ENCODE measurements around the gene CASQ2. TPM values are rescaled to one million over a fixed set of nuclear protein-coding genes. Genes with fewer than 3 reads are reported as not detected.
A peak's percentile ranks its signal among the peaks of the same experiment; 100 is the strongest.

The CASQ2 gene
- total and polyA plus RNA-seq, 2 experiments from 2014 or later = not detected

DNA sequence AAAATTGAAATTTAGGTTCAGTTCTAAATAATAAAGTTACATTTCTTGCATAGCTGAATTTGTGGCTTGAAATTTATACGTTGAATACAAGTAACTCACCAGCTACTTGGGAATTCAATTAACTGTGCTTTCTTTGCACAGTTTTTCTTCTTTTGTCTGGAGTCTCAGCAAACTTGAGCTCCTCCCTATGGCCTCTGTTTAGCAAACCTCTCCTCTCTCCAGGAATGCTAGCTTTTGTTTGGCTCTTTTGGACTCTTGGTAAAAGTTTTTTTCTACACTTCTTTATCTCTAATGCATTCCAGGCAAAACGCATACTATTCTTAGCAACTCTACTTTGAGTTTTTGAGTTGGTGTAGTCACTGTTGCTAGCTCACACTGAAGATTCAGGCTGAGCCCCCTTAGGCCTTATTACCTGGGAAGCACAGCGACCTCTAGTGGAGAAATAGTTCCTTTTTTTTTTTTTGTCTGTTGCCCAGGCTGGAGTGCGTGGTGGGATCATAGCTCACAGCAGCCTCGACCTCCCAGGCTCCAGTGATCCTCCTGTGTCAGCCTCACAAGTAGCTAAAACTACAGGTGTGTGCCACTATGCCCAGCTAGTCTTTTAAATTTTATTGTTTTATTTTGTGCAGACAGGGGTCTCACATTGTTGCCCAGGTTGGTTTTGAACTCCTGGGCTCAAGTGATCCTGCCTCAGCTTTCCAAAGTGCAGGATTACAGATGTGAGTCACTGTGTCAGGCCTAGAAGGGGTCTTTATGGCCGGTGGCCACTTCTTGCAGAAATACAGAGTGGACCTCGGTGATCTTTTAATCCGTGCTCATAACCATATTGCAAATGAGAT is 61.7 kb downstream of the CASQ2 start:
- 53% methylated on average over 8 of the region's 8 CpGs for WGBS (ENCODE audit: low lambda C conversion rate, missing lambda C conversion rate)
- peak; percentile 72 for DNase-seq (ENCODE audit: low spot score)
- peak overlapping the region; percentile 14 for H2AFZ ChIP-seq

DNA sequence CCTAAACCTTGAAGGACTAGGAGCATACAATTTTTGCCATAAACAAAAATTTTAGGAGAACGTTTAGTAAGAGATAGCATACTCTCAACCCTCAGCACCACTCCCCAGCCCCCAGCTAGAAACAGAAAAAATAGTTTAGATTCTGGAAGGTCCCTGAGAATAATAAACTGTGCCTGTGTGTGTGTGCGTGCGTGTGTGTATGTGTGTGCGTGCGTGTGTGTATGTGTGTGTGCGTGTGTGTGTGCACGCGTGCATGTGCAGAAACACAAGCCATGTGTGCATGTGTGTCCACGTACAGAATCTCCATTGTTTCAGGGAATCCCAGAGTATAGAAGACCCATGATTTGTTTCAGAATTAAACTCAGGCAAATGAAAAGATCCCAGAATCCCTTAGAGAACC is 62.6 kb downstream of the CASQ2 start:
- TF ChIP-seq EZH2phosphoT487 (IDR thresholded peaks at IDR 0.05; ENCODE audit: low read depth, severe bottlenecking, unreplicated experiment) (no peak), EZH2 (IDR thresholded peaks at IDR 0.05; ENCODE audit: borderline replicate concordance) (no peak)
- TF ChIP-seq, protein P1, sequence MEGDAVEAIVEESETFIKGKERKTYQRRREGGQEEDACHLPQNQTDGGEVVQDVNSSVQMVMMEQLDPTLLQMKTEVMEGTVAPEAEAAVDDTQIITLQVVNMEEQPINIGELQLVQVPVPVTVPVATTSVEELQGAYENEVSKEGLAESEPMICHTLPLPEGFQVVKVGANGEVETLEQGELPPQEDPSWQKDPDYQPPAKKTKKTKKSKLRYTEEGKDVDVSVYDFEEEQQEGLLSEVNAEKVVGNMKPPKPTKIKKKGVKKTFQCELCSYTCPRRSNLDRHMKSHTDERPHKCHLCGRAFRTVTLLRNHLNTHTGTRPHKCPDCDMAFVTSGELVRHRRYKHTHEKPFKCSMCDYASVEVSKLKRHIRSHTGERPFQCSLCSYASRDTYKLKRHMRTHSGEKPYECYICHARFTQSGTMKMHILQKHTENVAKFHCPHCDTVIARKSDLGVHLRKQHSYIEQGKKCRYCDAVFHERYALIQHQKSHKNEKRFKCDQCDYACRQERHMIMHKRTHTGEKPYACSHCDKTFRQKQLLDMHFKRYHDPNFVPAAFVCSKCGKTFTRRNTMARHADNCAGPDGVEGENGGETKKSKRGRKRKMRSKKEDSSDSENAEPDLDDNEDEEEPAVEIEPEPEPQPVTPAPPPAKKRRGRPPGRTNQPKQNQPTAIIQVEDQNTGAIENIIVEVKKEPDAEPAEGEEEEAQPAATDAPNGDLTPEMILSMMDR (IDR thresholded peaks at IDR 0.05; ENCODE audit: poor library complexity) = no peak
- DNase-seq (ENCODE audit: low spot score) = no peak
- Histone ChIP-seq H3K4me3 (no peak overlapping the region), H3K4me1 (ENCODE audit: insufficient read depth) (peaks cover 14% of the 10 kb centered on the region), H3K4me2 (no peak overlapping the region), H3K27me3 (no peaks in the 10 kb centered on the region), H3K79me2 (no peaks in the 10 kb centered on the region), H4K20me1 (ENCODE audit: insufficient read depth, poor library complexity, severe bottlenecking) (no peaks in the 10 kb centered on the region), H3K36me3 (replicated peaks; ENCODE audit: insufficient read depth, low read depth) (no peaks in the 10 kb centered on the region), H3K9me3 (ENCODE audit: low read depth) (no peaks in the 10 kb centered on the region), H3K27ac (peak overlapping the region; percentile 16), H2AFZ (no peak overlapping the region), H3K9me2 (replicated peaks; ENCODE audit: insufficient read depth) (no peaks in the 10 kb centered on the region)
- 71% methylated on average over 9 of the region's 9 CpGs for WGBS (ENCODE audit: low lambda C conversion rate, missing lambda C conversion rate)

More for the DNA sequence above, 61.7 kb downstream of the CASQ2 start:
- TF ChIP-seq EZH2 (IDR thresholded peaks at IDR 0.05; ENCODE audit: borderline replicate concordance) = no peak
- TF ChIP-seq, protein P1 (IDR thresholded peaks at IDR 0.05; ENCODE audit: poor library complexity) = peak; percentile 76
- H3K4me3 ChIP-seq = no peak overlapping the region
- H3K79me2 ChIP-seq = no peaks in the 10 kb centered on the region
- no peaks in the 10 kb centered on the region for H4K20me1 ChIP-seq (ENCODE audit: insufficient read depth, poor library complexity, severe bottlenecking)
- peak overlapping the region; percentile 16 for H3K27ac ChIP-seq
- no peaks in the 10 kb centered on the region for H3K9me3 ChIP-seq (ENCODE audit: low read depth)
- no peaks in the 10 kb centered on the region for H3K9me2 ChIP-seq (replicated peaks; ENCODE audit: insufficient read depth)
- H3K36me3 ChIP-seq (replicated peaks; ENCODE audit: insufficient read depth, low read depth) = no peaks in the 10 kb centered on the region
- no peak overlapping the region for H3K4me2 ChIP-seq
- peaks cover 16% of the 10 kb centered on the region for H3K4me1 ChIP-seq (ENCODE audit: insufficient read depth)
- no peaks in the 10 kb centered on the region for H3K27me3 ChIP-seq

DNA sequence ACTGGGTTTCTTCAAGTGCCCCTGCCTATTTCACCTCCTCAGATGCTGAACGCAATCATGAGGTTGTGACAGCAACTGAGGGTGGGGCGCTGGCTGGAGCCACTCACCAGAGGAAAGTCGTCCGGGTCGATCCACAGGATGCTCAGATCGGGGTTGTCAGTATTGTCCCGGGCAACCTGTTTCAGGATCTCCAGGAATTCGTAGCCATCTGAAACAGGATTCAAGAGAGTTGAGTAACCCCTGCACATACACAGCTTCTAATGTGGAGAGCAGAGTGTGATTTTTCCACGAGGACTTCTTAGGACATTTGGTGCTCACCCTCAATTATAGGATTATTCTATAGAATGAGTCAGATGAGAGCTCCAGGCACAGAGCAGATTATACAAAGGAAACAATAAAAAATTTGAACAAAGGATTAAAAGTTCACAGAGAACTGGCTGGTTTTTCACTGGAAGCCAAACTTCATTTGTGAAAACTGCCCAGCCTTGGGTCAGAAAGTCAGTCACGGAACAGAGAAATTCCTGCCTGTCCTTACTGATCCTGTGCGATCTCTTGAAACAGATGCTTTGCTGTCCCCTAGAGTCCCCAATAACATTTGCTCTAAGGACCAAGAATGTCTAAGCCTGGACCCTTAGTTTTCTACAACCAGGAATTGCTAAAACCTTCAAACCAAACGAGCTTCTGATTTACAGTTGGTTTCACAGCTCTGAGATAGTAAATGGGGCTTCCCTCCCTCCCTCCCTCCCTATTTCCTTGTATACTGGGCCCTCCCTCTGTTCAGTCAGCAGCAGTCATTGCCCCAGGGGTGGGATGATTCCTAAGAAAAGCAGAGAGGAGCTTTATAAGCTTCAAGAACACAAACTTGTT is 63.2 kb downstream of the CASQ2 start:
- Histone ChIP-seq H3K27ac (peak overlapping the region; percentile 15), H3K27me3 (no peaks in the 10 kb centered on the region), H4K20me1 (ENCODE audit: insufficient read depth, poor library complexity, severe bottlenecking) (no peaks in the 10 kb centered on the region), H3K4me2 (no peak overlapping the region), H3K9me2 (replicated peaks; ENCODE audit: insufficient read depth) (no peaks in the 10 kb centered on the region), H3K9me3 (ENCODE audit: low read depth) (no peaks in the 10 kb centered on the region), H2AFZ (no peak overlapping the region), H3K79me2 (no peaks in the 10 kb centered on the region), H3K36me3 (replicated peaks; ENCODE audit: insufficient read depth, low read depth) (no peaks in the 10 kb centered on the region), H3K4me1 (ENCODE audit: insufficient read depth) (peaks cover 13% of the 10 kb centered on the region), H3K4me3 (no peak overlapping the region)
- peak; percentile 36 for DNase-seq (ENCODE audit: low spot score)
- 79% methylated on average over 12 of the region's 12 CpGs for whole genome bisulfite sequencing (ENCODE audit: low lambda C conversion rate, missing lambda C conversion rate)
- TF ChIP-seq, protein P1 (IDR thresholded peaks at IDR 0.05; ENCODE audit: poor library complexity) = no peak
- TF ChIP-seq EZH2phosphoT487 (IDR thresholded peaks at IDR 0.05; ENCODE audit: low read depth, severe bottlenecking, unreplicated experiment) (no peak), EZH2 (IDR thresholded peaks at IDR 0.05; ENCODE audit: borderline replicate concordance) (no peak)

Measured in hepatocyte (in vitro differentiated cells).